GM21526 (cell line): ENCODE results near the gene C20orf141.
"Not testable (repeated sequence)": the region's sequence is repeated elsewhere in the genome, so short reads cannot be mapped to it uniquely, and the experiment has no call there.

ENCODE experiments used
- ATAC-seq: cut with Tn5 transposase; IDR thresholded peaks from one replicate; pipeline ENCODE4 v1.9.1; 2021; ENCODE audit warnings: moderate library complexity; ENCODE audit not compliant: unreplicated experiment, low FRiP score

The C20orf141 gene

GRCh38 chr20:2817891-2818595 lies 3.3 kb downstream of the C20orf141 start:
- ATAC-seq: no peak

DNA sequence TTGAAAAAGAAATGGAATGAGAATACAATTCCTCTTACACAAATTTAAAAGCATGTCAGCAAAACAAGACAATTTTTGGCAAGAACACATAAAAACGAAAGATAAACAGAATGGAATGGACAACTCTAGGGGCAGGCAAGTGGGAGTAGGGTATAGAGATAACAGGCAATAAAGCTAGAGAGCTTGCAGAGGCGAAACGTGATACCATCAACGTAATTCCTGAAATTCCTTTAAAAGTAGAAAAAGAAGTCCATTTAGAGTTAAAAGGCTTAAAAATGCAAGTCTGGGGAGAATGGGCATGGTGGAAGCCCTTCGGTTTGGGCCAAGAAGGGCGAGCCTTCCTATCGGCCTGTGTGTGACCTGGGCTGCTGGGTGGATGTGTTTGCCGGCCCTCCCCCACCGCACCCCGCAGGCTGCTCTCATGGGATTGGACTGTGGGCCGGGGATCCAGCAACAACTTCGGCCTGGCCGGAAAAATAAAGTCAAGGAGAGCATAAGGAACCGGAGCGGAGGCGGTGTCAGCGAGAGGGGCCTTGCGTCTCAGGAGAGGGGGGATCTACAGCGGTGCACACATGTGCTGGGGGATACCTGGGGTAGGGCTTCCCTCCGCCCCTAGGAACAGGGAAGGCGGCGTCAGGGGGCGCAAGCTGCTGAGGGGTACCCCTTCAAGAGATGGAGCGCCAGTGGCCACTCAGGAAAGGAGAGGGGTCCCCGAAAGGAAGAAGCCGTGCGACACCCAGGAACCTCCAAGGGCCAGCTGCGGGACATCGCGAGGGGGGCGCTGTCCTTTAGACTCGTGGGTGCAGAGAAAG lies 5.5 kb downstream of the C20orf141 start:
- no peak for ATAC-seq

- ATAC-seq: no peak
These were observed 6.4 kb downstream of the C20orf141 start for GRCh38 chr20:2820896-2821869.

- no peak for ATAC-seq
These were observed 7.3 kb downstream of the C20orf141 start for GRCh38 chr20:2822073-2822472.

DNA sequence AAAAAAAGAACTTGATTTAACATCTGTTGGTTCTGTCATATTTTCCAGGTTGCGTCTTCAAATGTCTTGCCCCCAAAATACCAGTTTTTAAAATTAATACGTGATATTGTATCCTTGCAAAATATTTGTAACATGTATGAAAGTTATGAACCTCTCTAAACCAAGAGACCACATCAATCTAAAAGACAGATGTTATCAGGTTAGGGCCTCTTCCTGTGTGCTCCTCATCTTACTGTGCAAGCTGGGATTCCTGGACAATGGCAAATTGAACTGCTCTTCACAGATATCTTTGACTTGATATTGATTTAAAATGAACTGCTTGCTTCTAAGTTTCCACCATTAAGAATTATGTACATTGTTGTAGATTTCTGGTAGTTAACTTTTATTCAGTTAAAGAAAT lies 11.0 kb downstream of the C20orf141 start:
- no peak for ATAC-seq

DNA sequence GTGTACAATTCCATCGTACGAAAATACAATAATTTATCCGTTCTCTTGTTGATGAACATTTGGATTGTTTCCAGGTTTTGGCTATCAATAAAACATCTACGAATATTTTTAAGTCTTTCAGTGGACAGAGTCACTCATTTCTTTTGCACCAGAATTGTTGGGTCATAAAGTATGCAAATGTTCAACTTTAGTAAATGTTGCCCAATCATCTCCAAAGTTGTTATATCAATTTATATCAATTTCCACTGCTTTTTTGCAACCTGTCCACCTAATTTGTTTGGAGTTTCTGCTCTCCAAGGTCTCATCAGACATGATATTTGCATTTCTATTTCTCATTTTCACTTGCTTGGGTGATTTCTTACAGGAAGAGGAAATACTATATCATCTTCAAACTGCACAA lies 11.9 kb downstream of the C20orf141 start:
- ATAC-seq: no peak

- ATAC-seq: no peak
These were observed 14.6 kb downstream of the C20orf141 start for GRCh38 chr20:2829376-2829775.

- not testable (repeated sequence) for ATAC-seq
These were observed 16.4 kb downstream of the C20orf141 start for GRCh38 chr20:2831206-2831605.

GRCh38 chr20:2833761-2834160 lies 19.0 kb downstream of the C20orf141 start:
- ATAC-seq: no peak

DNA sequence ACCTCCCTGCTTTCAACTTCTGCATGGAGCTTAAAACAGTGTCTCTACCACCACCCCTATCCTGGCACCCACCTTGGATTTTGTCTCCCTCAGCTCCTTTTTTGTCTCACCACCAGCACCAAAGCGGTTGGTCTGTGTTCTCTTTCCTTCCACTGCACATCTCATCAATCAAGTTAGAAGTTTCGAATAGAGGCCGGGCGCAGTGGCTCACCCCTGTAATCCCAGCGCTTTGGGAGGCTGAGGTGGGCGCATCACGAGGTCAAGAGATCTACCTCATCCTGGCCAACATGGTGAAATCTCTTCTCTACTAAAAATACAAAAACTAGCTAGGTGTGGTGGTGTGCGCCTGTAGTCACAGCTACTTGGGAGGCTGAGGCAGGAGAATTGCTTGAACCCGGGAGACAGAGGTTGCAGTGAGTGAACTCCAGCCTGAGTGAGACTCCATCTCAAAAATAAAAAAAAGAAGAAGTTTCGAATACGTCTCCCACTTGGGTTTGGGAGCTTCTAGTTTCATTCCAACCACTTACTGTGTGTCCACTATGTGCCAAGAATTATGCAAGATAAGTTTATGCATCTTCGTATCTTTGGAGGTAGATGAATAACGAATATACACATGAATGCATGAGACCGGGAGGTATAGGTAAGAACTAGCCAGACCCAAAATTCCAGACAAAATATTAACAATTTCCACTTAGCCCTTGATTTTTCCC lies 19.8 kb downstream of the C20orf141 start:
- ATAC-seq: no peak

- ATAC-seq: no peak
These were observed 20.6 kb downstream of the C20orf141 start for GRCh38 chr20:2835331-2835796.

DNA sequence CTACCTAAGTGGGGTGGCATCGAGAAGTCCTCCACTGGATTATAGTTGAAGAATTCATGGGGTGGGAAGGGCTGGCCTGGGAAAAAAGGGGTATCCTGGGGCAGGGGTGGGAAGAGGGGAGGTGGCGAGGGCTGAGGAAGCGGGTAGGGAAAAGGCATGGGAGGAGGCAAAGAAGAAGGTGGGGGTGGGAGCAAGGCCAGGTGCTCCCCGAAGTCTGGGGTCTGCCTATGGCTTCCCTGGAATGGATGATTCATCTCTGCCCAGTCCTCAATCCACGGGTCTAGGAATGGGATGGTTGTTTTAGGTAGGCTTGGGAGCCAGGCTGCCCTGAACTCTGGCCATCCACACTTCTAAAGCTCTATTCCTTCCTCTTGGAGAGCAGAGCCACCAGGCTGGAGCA lies 21.2 kb downstream of the C20orf141 start:
- no peak for ATAC-seq

- ATAC-seq: no peak
These were observed 22.6 kb downstream of the C20orf141 start for GRCh38 chr20:2837221-2837960.

DNA sequence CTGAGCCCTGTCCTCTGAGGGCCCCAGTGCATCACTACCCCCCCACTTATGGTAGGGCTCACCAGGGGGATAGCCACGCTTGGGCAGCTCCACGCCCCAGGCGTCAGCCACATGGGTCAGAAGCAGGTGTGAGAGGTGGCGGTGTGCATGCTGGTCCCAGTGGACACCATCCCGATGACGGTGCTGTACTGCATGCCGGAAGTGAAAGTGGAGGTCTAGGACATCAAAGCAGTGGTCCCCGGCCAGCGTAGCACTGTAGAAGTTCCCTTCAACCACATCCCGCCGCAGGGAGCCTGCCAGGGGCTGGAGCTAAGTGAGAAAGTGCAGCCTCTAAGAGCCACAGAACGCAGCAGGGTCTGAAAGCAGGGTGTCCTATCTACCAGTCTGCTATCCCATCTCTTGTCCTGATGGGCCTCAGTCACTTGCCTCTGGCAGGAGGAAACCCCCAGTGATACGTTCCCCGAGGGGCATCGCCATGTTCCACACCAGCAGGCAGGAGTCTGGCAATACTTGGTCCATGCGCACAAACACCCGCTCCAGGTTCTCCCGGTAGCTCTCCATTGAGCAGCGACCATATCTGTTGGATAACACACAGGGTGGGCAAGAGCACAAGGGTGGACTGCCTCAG lies 23.5 kb downstream of the C20orf141 start:
- ATAC-seq: no peak

GRCh38 chr20:2838847-2839671 lies 24.3 kb downstream of the C20orf141 start:
- no peak for ATAC-seq

GRCh38 chr20:2839732-2840137 lies 24.9 kb downstream of the C20orf141 start:
- no peak for ATAC-seq

DNA sequence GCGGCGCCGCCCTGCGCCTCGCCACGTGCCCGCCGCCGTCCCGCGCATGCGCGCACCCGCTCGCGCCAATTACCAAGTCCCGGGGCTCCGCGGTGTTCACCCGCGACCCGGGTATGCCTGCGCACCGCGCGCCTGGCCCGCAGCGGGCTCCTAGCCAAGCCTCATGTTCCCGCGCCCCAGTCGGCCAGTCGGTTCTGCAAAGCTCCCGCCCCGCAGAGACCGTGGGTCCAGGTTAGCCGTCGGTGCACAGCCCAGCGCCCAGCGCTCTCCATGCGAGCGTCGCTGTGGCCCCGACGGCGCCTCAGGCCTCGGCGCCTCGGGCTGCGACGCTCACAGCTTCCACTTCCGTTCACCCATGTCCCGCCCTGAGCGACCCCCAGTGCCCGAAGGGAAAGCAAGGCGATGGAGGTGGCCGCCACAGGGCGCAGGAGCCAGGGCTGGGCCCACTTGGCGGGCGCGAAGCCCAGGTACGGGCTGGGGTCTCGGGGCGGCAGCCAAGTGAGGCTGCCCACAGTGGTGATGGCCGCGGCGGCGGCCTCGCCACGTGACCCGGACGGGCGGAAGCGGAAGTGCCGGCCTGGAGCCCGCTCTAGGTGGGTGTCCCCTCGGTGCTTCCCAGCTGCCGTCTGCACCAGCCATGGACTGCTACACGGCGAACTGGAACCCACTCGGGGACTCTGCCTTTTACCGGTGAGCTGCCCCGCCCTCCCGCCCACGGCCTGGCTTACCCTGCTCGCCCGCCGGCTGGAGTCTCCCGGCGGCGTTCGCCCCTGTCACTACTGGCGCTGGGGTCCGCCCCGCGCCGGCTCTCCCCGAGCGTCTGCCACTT lies 25.6 kb downstream of the C20orf141 start, which contains the start of the genes PCED1A and VPS16:
TSS of gene PCED1A (minus strand) at position 518 of the 829 bp plus-strand sequence. CDS start 743 bp downstream, outside the sequence.
TSS of gene VPS16 (plus strand) at position 608 of the 829 bp plus-strand sequence. CDS start at position 638, 30 bp downstream.
- peak; percentile 91 for ATAC-seq
